Measurements from ENCODE around the gene CTDSPL2.
"Not testable (repeated sequence)": the region's sequence is repeated elsewhere in the genome, so short reads cannot be mapped to it uniquely, and the experiment has no call there.

The CTDSPL2 gene

DNA sequence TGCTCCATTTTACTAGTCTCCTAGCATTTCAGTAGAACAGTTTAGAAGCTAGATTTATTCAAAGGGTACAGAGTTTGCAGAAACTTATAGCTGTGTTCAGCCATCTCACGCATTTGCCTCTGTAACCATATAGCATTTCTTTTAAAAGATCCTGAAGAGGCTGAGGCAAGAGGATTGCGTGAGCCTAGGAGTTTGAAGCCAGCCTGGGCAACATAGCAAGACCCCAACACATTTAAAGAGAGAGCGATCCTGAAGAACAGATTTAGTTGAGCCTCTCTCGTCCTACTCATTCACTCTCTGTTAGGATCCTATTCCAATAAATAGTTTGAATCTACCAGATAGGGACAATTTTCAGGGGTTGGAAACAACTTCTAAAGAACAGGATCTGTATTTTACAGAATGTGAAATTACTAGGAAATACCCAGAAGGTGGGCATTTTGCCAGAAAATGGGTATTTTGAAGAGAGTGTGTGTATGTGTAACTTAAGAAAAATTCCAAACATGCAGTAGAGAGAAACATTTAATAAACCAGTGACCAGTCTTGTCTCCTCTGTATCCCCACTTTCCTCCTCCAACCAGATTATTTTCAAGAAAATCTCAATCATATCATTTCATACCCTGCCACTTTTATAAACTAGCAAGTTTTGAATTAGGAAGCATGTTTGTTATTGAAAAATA lies 114.0 kb downstream of the CTDSPL2 start:
- TF ChIP-seq, protein P1, sequence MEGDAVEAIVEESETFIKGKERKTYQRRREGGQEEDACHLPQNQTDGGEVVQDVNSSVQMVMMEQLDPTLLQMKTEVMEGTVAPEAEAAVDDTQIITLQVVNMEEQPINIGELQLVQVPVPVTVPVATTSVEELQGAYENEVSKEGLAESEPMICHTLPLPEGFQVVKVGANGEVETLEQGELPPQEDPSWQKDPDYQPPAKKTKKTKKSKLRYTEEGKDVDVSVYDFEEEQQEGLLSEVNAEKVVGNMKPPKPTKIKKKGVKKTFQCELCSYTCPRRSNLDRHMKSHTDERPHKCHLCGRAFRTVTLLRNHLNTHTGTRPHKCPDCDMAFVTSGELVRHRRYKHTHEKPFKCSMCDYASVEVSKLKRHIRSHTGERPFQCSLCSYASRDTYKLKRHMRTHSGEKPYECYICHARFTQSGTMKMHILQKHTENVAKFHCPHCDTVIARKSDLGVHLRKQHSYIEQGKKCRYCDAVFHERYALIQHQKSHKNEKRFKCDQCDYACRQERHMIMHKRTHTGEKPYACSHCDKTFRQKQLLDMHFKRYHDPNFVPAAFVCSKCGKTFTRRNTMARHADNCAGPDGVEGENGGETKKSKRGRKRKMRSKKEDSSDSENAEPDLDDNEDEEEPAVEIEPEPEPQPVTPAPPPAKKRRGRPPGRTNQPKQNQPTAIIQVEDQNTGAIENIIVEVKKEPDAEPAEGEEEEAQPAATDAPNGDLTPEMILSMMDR (conservative IDR thresholded peaks at IDR 0.05; ENCODE audit: low read length), result no peak
- H3K4me3 ChIP-seq (ENCODE audit: low read length), result no peak overlapping the region; the same call in 1 of the 2 replicates
- DNase-seq (ENCODE audit: low read depth), result peak; percentile 91

DNA sequence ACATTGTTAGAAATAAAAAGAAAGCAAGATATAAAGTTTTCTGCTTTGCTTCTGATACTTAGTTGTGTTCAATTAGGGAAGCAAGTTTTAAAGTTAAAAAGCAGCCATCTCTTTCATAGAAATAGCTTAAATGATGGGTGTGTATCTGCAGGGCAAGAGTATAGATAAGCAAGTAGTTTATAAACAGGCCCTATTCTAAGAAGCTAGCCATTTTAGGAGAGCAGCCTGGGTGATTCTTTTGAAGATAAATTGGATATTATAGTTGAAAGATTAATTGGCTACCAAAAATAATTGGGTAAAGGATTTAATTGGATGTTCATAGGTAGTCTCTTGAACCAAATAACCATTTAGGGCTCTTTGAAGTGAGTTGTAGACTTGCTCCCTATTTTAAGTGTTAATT lies 115.2 kb downstream of the CTDSPL2 start:
- TF ChIP-seq, protein P1 (conservative IDR thresholded peaks at IDR 0.05; ENCODE audit: low read length), result no peak
- no peak for DNase-seq (ENCODE audit: low read depth)

DNA sequence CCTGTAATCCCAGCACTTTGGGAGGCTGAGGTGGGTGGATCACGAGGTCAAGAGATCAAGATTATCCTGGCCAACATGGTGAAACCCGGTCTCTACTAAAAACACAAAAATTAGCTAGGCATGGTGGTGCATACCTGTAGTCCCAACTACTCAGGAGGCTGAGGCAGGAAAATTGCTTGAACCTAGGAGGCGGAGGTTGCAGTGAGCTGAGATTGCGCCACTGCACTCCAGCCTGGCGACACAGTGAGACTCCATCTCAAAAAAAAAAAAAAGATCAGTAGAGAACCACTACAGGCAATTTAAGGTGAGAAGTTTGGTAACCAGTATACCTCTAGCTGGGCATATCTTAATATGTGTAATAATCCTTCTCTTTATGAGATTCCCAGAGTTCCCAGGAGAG lies 117.3 kb downstream of the CTDSPL2 start:
- H3K4me3 ChIP-seq (ENCODE audit: low read length), result not testable (repeated sequence)

More for the DNA sequence above, 115.2 kb downstream of the CTDSPL2 start:
- no peak overlapping the region for H3K4me3 ChIP-seq (ENCODE audit: low read length)

DNA sequence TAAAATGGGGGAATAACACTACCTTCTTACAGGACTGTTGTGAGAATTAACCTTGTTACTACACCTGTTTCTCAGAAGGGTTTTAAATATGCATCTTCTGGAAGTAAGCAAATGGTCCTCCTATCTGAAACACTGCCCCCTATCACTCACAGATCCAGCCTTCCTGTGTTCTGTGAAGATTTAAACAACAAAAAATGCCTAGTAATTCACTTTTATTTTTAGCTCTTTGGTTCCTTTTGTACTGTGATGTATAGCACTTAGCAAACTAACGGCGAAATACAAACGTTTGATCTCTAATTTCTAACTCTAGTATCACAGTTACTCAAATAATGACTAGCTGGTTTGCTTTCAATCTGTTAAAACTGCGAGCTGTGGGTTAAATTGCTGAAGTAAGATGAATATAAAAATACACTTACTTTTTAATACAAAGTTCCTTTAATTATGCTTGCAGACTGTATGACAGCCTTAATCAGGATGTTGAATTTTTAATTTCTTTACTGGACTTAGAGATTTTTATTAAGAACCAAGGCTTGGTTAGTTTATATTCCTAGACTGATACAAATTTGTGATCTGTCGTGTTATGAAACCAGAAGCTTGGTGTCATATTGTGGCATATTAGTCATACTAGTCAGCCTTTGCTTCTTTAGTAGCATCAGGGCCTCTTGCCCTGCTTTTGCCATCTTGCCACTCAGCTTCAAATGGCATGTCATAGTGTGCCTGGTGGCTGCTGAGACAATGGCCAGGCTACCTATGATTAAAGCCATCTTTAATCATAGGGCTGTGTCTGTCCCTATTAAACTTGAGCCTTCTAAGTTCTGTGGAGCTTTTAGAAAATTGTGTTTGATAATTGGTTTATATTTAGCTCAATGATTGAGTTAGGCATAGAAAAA lies 118.7 kb downstream of the CTDSPL2 start:
- no peak overlapping the region for H3K4me3 ChIP-seq (ENCODE audit: low read length)
- DNase-seq (ENCODE audit: low read depth), result peak; percentile 52
- TF ChIP-seq, protein P1 (conservative IDR thresholded peaks at IDR 0.05; ENCODE audit: low read length), result peak; percentile 44; the same call in 1 of the 2 replicates

More for the DNA sequence above, 117.3 kb downstream of the CTDSPL2 start:
- not testable (repeated sequence) for DNase-seq (ENCODE audit: low read depth)

DNA sequence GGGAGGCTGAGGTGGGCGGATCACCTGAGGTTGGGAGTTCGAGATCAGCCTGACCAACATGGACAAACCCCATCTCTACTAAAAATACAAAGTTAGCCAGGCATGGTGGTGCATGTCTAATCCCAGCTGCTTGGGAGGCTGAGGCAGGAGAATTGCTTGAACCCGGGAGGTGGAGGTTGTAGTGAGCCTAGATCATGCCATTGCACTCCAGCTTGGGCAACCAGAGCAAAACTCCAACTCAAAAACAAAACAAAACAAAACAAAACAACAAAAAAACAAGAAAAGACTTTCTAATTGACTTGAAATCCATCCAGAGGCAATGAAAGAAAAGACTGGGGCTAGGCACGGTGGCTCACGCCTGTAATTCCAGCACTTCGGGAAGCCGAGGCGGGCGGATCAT lies 121.7 kb downstream of the CTDSPL2 start:
- H3K4me3 ChIP-seq (ENCODE audit: low read length); DNase-seq (ENCODE audit: low read depth): not testable (repeated sequence)

DNA sequence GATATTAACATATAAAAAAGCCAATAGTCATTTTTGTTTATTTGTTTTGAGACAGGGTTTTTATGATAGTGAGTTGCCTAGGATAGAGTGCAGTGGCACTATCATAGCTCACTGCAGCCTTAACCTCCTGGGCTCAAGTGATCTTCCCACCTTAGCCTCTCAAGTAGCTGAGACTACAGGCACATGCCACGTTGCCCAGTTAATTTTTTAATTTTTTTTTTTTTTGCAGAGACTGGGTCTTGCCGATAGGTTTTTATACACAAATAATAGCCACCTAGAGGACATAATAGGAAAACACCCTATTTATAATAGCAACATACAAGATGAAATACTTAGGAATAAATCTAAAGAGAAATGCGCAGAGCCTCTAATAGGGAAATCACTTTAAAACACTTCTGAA lies 122.8 kb downstream of the CTDSPL2 start:
- H3K4me3 ChIP-seq (ENCODE audit: low read length), result no peak overlapping the region
- peak; percentile 52 for DNase-seq (ENCODE audit: low read depth)
- TF ChIP-seq, protein P1 (conservative IDR thresholded peaks at IDR 0.05; ENCODE audit: low read length), result peak; percentile 50

DNA sequence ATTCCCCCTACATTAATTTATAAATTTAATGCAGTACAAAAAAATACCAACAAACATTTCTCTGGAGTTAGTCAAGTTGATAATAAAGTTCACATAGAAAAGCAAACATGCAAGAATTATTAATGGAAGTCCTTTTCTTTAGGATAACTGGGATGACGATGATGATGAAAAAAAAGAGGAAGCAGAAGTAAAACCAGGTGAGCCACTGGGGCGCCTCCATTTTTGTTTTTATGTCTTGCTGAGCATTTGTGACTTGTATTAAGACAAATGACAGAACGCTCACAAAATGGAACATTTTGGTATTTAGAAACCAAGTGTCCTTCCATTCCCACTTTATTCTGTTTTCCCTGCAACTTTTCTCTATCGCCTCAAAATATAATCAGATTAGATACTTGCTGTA lies 123.3 kb downstream of the CTDSPL2 start:
- no peak for DNase-seq (ENCODE audit: low read depth)
- H3K4me3 ChIP-seq (ENCODE audit: low read length), result no peak overlapping the region
- TF ChIP-seq, protein P1 (conservative IDR thresholded peaks at IDR 0.05; ENCODE audit: low read length), result no peak

Measured in AG10803 (cell line).